Type B pancreatic cell (in vitro differentiated cells): ENCODE data around the gene ACSF3. TPM values are rescaled to one million over a fixed set of nuclear protein-coding genes. Genes with fewer than 3 reads are reported as not detected.

Experiments used
- DNase-seq: peaks from one replicate; pipeline ENCODE4 v3.0.0; 2021; ENCODE audit warnings: mixed read lengths; ENCODE audit not compliant: unreplicated experiment; ENCODE audit errors: extremely low spot score
- H3K27ac Mint-ChIP-seq: 2 replicates; pipeline ENCODE4 v1.8.0; 2021; ENCODE audit warnings: mild to moderate bottlenecking, mixed read lengths
- H3K27me3 Mint-ChIP-seq: 2 replicates; pipeline ENCODE4 v1.8.0; 2021; ENCODE audit warnings: mixed read lengths
- H3K36me3 Mint-ChIP-seq: 2 replicates; pipeline ENCODE4 v1.8.0; 2021; ENCODE audit warnings: mixed read lengths
- H3K4me1 Mint-ChIP-seq: one replicate; pipeline ENCODE4 v1.8.0; 2021; ENCODE audit warnings: mixed read lengths; ENCODE audit not compliant: unreplicated experiment
- H3K4me3 Mint-ChIP-seq: 2 replicates; pipeline ENCODE4 v1.8.0; 2021; ENCODE audit warnings: mild to moderate bottlenecking, mixed read lengths
- H3K9me3 Mint-ChIP-seq: 2 replicates; pipeline ENCODE4 v1.8.0; 2021; ENCODE audit warnings: mixed read lengths
- total RNA-seq: library from RNA; stranded (reverse); gene quantifications from 2 replicates; pipeline ENCODE4 v1.2.1, GENCODE V29; 2021; ENCODE audit warnings: low replicate concordance
- TF ChIP-seq, protein P1 (sequence below): fragments of 200-600 bp; sonication (generic); conservative IDR thresholded peaks from 2 replicates; pipeline ENCODE4 v1.5.0; 2021; ENCODE audit warnings: antibody characterized with exemption, mild to moderate bottlenecking

The ACSF3 gene
- total RNA-seq, 1 donor from 2014 or later = 29.0 TPM

DNA sequence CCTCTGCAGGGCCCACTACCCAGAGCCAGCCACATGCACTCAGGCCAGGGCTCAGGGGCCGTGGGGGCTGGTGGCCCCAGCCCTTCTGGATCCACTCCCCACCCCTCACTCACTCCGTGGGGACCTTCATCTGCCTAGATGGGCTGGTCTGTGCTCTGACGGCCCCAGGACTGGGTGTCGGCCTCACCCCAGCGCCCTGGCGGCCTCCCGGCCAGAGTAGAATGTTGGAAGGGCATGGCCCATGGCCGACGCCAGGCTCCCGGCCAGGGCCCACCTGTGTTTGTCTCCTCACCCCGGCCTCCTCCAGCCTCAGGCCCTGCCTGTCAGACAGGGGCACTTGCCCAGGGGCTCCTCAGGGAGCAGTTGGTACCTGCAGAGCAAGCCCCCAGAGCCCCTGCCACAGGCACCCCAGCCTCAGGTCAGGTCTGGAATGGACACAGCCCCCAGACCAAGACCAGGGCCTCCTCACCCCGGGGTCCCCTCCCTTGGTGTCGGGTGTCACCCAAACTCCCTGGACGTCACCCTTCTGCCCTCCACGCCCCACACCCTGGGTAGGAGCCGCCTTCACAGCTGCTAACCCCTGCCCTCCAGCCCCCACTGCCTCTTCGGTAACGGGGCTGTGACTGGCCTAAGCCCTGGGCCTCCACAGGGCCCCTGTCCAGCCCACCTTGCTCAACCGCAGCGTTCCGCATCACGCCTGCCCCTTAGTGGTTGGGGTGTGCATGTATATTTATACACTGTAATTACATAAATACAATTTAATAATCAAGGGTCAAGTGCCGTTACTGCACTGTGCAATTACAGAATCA is 74.9 kb downstream of the ACSF3 start:
- no peaks in the 10 kb centered on the region for H3K36me3 Mint-ChIP-seq
- TF ChIP-seq, protein P1, sequence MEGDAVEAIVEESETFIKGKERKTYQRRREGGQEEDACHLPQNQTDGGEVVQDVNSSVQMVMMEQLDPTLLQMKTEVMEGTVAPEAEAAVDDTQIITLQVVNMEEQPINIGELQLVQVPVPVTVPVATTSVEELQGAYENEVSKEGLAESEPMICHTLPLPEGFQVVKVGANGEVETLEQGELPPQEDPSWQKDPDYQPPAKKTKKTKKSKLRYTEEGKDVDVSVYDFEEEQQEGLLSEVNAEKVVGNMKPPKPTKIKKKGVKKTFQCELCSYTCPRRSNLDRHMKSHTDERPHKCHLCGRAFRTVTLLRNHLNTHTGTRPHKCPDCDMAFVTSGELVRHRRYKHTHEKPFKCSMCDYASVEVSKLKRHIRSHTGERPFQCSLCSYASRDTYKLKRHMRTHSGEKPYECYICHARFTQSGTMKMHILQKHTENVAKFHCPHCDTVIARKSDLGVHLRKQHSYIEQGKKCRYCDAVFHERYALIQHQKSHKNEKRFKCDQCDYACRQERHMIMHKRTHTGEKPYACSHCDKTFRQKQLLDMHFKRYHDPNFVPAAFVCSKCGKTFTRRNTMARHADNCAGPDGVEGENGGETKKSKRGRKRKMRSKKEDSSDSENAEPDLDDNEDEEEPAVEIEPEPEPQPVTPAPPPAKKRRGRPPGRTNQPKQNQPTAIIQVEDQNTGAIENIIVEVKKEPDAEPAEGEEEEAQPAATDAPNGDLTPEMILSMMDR = peak; percentile 26

GRCh38 chr16:89169778-89170177 is 76.1 kb downstream of the ACSF3 start:
- Mint-ChIP-seq H3K4me1 (peaks cover 4% of the 10 kb centered on the region), H3K4me3 (no peak overlapping the region)

More for the DNA sequence above, 74.9 kb downstream of the ACSF3 start:
- no peak overlapping the region for H3K4me3 Mint-ChIP-seq
- no peaks in the 10 kb centered on the region for H3K9me3 Mint-ChIP-seq
- DNase-seq = no peak
- peaks cover 13% of the 10 kb centered on the region for H3K4me1 Mint-ChIP-seq
- no peak overlapping the region for H3K27ac Mint-ChIP-seq
- H3K27me3 Mint-ChIP-seq = peaks cover 8% of the 10 kb centered on the region

DNA sequence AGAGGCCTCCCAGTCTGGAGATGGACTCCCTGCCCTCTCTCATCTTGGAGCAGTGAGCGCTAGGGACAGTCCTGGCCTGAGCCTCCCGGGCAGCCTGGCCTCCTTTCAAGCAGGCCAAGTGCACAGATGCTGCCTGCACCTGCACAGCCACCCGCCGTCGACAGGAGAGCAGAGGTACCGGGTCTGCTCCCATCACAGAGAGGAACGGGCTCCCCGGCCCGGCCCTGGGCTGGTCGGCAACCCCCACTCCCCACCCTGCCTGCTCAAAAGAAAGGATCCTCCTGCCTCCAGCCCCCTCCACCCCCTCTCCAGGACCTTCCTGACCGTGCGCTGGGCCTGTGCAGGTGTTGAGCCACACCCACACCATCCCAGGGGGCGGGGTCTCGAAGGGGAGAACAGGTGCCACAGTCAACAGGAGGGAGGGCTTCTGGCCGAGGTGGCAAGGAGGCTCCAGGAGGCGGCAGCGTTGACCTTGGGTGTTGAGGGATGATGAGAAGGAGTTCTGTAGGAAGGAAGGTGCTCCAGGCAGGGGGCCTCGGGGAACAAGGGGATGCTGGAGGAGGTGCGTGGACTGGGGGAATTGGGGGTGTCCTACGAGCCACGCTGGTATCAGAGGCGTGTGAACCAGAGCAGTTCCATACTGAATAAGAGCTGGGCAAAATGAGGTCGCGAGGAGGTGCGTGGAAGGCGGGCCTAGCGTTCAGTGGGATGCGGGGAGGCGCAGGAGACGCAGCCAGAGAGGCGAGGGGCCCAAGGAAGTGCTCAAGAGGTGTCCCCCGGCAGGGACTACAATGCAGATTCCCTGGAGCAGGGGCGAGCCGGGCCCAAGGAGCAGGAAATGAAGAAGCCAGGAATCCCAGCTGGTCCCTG is 76.9 kb downstream of the ACSF3 start:
- peaks cover 5% of the 10 kb centered on the region for H3K27me3 Mint-ChIP-seq
- DNase-seq = no peak
- H3K9me3 Mint-ChIP-seq = no peaks in the 10 kb centered on the region
- no peaks in the 10 kb centered on the region for H3K36me3 Mint-ChIP-seq
- H3K4me1 Mint-ChIP-seq = peaks cover 4% of the 10 kb centered on the region
- TF ChIP-seq, protein P1 = no peak
- H3K4me3 Mint-ChIP-seq = peak overlapping the region; percentile 78
- peak overlapping the region; percentile 75 for H3K27ac Mint-ChIP-seq

More at GRCh38 chr16:89169778-89170177, 76.1 kb downstream of the ACSF3 start:
- DNase-seq = no peak
- Mint-ChIP-seq H3K36me3 (no peaks in the 10 kb centered on the region), H3K9me3 (no peaks in the 10 kb centered on the region), H3K27ac (no peak overlapping the region), H3K27me3 (peaks cover 5% of the 10 kb centered on the region)
- TF ChIP-seq, protein P1 = no peak

GRCh38 chr16:89171216-89172170 is 77.8 kb downstream of the ACSF3 start, which contains the start of gene CDH15:
CDH15 (plus strand) TSS chr16:89171748; CDS start chr16:89171832, 84 bp downstream.
- Mint-ChIP-seq H3K27me3 (peaks cover 5% of the 10 kb centered on the region), H3K4me1 (peaks cover 4% of the 10 kb centered on the region), H3K9me3 (no peaks in the 10 kb centered on the region), H3K4me3 (peak within 1 kb of the TSS; percentile 78), H3K36me3 (no peaks in the 10 kb centered on the region), H3K27ac (peak within 1 kb of the TSS; percentile 75)
- DNase-seq = peak; percentile 91
- TF ChIP-seq, protein P1 = no peak

DNA sequence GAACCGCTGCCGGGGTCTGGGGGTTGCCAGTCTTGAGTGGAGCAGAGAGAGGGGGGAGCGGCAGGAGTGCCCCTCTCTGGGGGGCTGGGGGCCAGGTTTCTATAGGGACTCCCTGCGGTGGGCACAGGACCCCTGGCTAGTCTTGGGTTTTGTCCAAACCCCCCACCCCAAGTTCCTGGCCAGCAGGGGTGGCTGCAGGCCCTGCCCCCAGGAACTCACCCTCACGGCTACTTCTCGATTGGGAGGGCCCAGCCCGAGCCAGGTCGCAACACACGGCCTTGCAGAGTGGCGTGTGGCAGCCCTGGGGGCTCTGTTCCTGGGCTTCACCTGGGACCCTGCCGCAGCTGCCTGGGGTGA is 78.5 kb downstream of the ACSF3 start:
- Mint-ChIP-seq H3K27me3 (peaks cover 5% of the 10 kb centered on the region), H3K36me3 (no peaks in the 10 kb centered on the region), H3K27ac (no peak overlapping the region), H3K4me1 (peaks cover 4% of the 10 kb centered on the region), H3K9me3 (no peaks in the 10 kb centered on the region), H3K4me3 (no peak overlapping the region)
- TF ChIP-seq, protein P1 = no peak
- no peak for DNase-seq
